GM12875 (cell line): ENCODE measurements around the gene CSNK1G2.

Source experiments
- H3K4me3 ChIP-seq: one replicate; pipeline ENCODE4 v1.5.1; 2011; ENCODE audit warnings: low read depth, low read length, control low read depth
- CTCF ChIP-seq: IDR thresholded peaks from 2 replicates; pipeline ENCODE4 v1.5.1; 2011; ENCODE audit warnings: low read depth, mild to moderate bottlenecking, control low read depth, inconsistent platforms, low read length, moderate library complexity, borderline replicate concordance; ENCODE audit not compliant: insufficient read depth

Gene CSNK1G2

GRCh38 chr19:1910177-1910576, 30.8 kb upstream of the CSNK1G2 start:
- TF ChIP-seq CTCF, result no peak
- H3K4me3 ChIP-seq, result no peak overlapping the region

GRCh38 chr19:1911098-1911497, 29.9 kb upstream of the CSNK1G2 start:
- TF ChIP-seq CTCF, result no peak
- H3K4me3 ChIP-seq, result no peak overlapping the region

GRCh38 chr19:1911995-1912394, 29.0 kb upstream of the CSNK1G2 start:
- no peak overlapping the region for H3K4me3 ChIP-seq
- no peak for TF ChIP-seq CTCF

- TF ChIP-seq CTCF, result no peak
- no peak overlapping the region for H3K4me3 ChIP-seq
Observed at GRCh38 chr19:1912760-1913505, 28.0 kb upstream of the CSNK1G2 start.

GRCh38 chr19:1913781-1914577, 27.0 kb upstream of the CSNK1G2 start:
- no peak overlapping the region for H3K4me3 ChIP-seq
- no peak for TF ChIP-seq CTCF

- H3K4me3 ChIP-seq, result no peak overlapping the region
- no peak for TF ChIP-seq CTCF
Observed at GRCh38 chr19:1914826-1915341, 26.1 kb upstream of the CSNK1G2 start.
